Effector CD4-positive, alpha-beta T cell (primary cell): ENCODE results near the gene UXS1.

Experiments
- DNase-seq: peaks from one replicate; pipeline ENCODE4 v3.0.0-alpha.2; 2020

The UXS1 gene

GRCh38 chr2:106129150-106129549 is 65.0 kb downstream of the UXS1 start:
- no peak for DNase-seq

GRCh38 chr2:106127776-106128268 is 66.3 kb downstream of the UXS1 start:
- DNase-seq = no peak

- DNase-seq = no peak
These were observed 66.8 kb downstream of the UXS1 start for GRCh38 chr2:106127282-106127771.

- DNase-seq = no peak
These were observed 67.3 kb downstream of the UXS1 start for GRCh38 chr2:106126705-106127281.

- DNase-seq = no peak
These were observed 67.8 kb downstream of the UXS1 start for GRCh38 chr2:106126295-106126694.

- no peak for DNase-seq
These were observed 69.1 kb downstream of the UXS1 start for GRCh38 chr2:106124905-106125549.

- no peak for DNase-seq
These were observed 69.9 kb downstream of the UXS1 start for GRCh38 chr2:106124106-106124756.

GRCh38 chr2:106122157-106122556 is 71.9 kb downstream of the UXS1 start:
- no peak for DNase-seq

- no peak for DNase-seq
These were observed 73.7 kb downstream of the UXS1 start for GRCh38 chr2:106120432-106120831.

- no peak for DNase-seq
These were observed 75.0 kb downstream of the UXS1 start for GRCh38 chr2:106119074-106119473.

- no peak for DNase-seq
These were observed 76.0 kb downstream of the UXS1 start for GRCh38 chr2:106117882-106118684.

GRCh38 chr2:106117347-106117746 is 76.8 kb downstream of the UXS1 start:
- no peak for DNase-seq

- no peak for DNase-seq
These were observed 77.9 kb downstream of the UXS1 start for GRCh38 chr2:106116248-106116647.

- no peak for DNase-seq
These were observed 78.4 kb downstream of the UXS1 start for GRCh38 chr2:106115665-106116064.

GRCh38 chr2:106115250-106115649 is 78.9 kb downstream of the UXS1 start:
- DNase-seq = no peak

GRCh38 chr2:106114166-106114565 is 79.9 kb downstream of the UXS1 start:
- no peak for DNase-seq

- no peak for DNase-seq
These were observed 80.6 kb downstream of the UXS1 start for GRCh38 chr2:106113361-106113966.

GRCh38 chr2:106111882-106112571 is 82.1 kb downstream of the UXS1 start:
- DNase-seq = no peak

GRCh38 chr2:106109675-106110424 is 84.3 kb downstream of the UXS1 start:
- no peak for DNase-seq

- no peak for DNase-seq
These were observed 85.3 kb downstream of the UXS1 start for GRCh38 chr2:106108791-106109190.

GRCh38 chr2:106108351-106108750 is 85.8 kb downstream of the UXS1 start:
- DNase-seq = no peak
